HEK293T (cell line): Measurements from ENCODE around the gene MRPS34.

Experiments used
- CTCF ChIA-PET: fragments of 350-600 bp; formaldehyde crosslinking; extraction: SDS; loops from one replicate; lab custom pipeline; 2021; ENCODE audit warnings: antibody characterized with exemption, inconsistent platforms; lab: Yijun Ruan, JAX
- POLR2A ChIA-PET: fragments of 350-600 bp; formaldehyde crosslinking; extraction: SDS; loops from one replicate; lab custom pipeline; 2020; ENCODE audit warnings: antibody characterized with exemption, inconsistent platforms; lab: Yijun Ruan, JAX
- DNase-seq: peaks from one replicate; pipeline ENCODE4 v3.0.0; 2012; ENCODE audit warnings: mixed read lengths; ENCODE audit errors: extremely low spot score
- ARNT ChIP-seq: fragments of 450-650 bp; IDR thresholded peaks from 2 replicates; pipeline ENCODE4 v1.6.1; 2017; ENCODE audit warnings: mild to moderate bottlenecking
- BHLHE40 ChIP-seq: fragments of 450-650 bp; IDR thresholded peaks from 2 replicates; pipeline ENCODE4 v1.6.1; 2016; ENCODE audit warnings: mild to moderate bottlenecking, moderate library complexity, borderline replicate concordance
- CTBP1 ChIP-seq: fragments of 450-650 bp; IDR thresholded peaks from 2 replicates; pipeline ENCODE4 v1.6.1; 2016; ENCODE audit warnings: borderline replicate concordance
- ELF4 ChIP-seq: fragments of 450-650 bp; IDR thresholded peaks from 2 replicates; pipeline ENCODE4 v1.6.1; 2017; ENCODE audit warnings: antibody characterized with exemption
- FOXA1 ChIP-seq: fragments of 450-650 bp; IDR thresholded peaks from 2 replicates; pipeline ENCODE4 v1.6.1; 2016; ENCODE audit warnings: mild to moderate bottlenecking
- FOXK2 ChIP-seq: fragments of 450-650 bp; IDR thresholded peaks from 2 replicates; pipeline ENCODE4 v1.6.1; 2016; ENCODE audit warnings: mild to moderate bottlenecking
- FOXM1 ChIP-seq: fragments of 450-650 bp; IDR thresholded peaks from 2 replicates; pipeline ENCODE4 v1.6.1; 2017; ENCODE audit warnings: mild to moderate bottlenecking, borderline replicate concordance
- HDGF ChIP-seq: fragments of 450-650 bp; IDR thresholded peaks from 2 replicates; pipeline ENCODE4 v1.6.1; 2017; ENCODE audit warnings: antibody characterized with exemption, borderline replicate concordance
- L3MBTL2 ChIP-seq: fragments of 450-650 bp; conservative IDR thresholded peaks from 2 replicates; pipeline ENCODE4 v1.6.1; 2016; ENCODE audit warnings: mild to moderate bottlenecking
- LEF1 ChIP-seq: fragments of 450-650 bp; IDR thresholded peaks from 2 replicates; pipeline ENCODE4 v1.6.1; 2017; ENCODE audit warnings: mild to moderate bottlenecking, borderline replicate concordance
- NFRKB ChIP-seq: fragments of 450-650 bp; IDR thresholded peaks from 2 replicates; pipeline ENCODE4 v1.6.1; 2016; ENCODE audit warnings: mild to moderate bottlenecking, moderate library complexity
- PKNOX1 ChIP-seq: fragments of 450-650 bp; IDR thresholded peaks from 2 replicates; pipeline ENCODE4 v1.6.1; 2016
- SP1 ChIP-seq: fragments of 450-650 bp; IDR thresholded peaks from 2 replicates; pipeline ENCODE4 v1.6.1; 2017
- SUZ12 ChIP-seq: fragments of 450-650 bp; IDR thresholded peaks from 2 replicates; pipeline ENCODE4 v1.6.1; 2016; ENCODE audit warnings: mild to moderate bottlenecking
- TARDBP ChIP-seq: fragments of 450-650 bp; IDR thresholded peaks from 2 replicates; pipeline ENCODE4 v1.6.1; 2016
- ZNF384 ChIP-seq: fragments of 450-650 bp; IDR thresholded peaks from 2 replicates; pipeline ENCODE4 v1.6.1; 2016

MRPS34 gene

GRCh38 chr16:1782408-1783264 is 9.7 kb upstream of the MRPS34 start, which contains the start of the genes NUBP2 and SPSB3:
Gene NUBP2, plus strand, starts transcription at chr16:1782960. Its CDS starts 61 bp downstream, at chr16:1783021.
Gene SPSB3, minus strand, starts transcription at chr16:1782571. Its CDS starts 1,088 bp downstream, at chr16:1781483.
- CTCF ChIA-PET, result interaction anchor here (0.5 to 1.0 kb wide), 4 partner anchors 8 to 77 kb away, joined by 3 to 5 read pairs (median 4); partner anchors contain the start of genes EME2, MAPK8IP3 and MRPS34
- peak; percentile 94 for DNase-seq
- TF ChIP-seq CTBP1, result no peak
- peak; percentile 80 for TF ChIP-seq LEF1
- TF ChIP-seq SP1, result no peak
- no peak for TF ChIP-seq NFRKB
- TF ChIP-seq PKNOX1, result peak; percentile 100
- no peak for TF ChIP-seq L3MBTL2
- TF ChIP-seq ELF4, result no peak
- TF ChIP-seq FOXM1, result no peak
- TF ChIP-seq ZNF384, result no peak
- no peak for TF ChIP-seq FOXA1
- no peak for TF ChIP-seq BHLHE40
- no peak for TF ChIP-seq TARDBP
- 0 out of 2 replicates have a peak, but pooled peaks have one; percentile 28 for TF ChIP-seq ARNT
- TF ChIP-seq SUZ12, result no peak
- TF ChIP-seq FOXK2, result no peak
- no peak for TF ChIP-seq HDGF
- POLR2A ChIA-PET, result interaction anchor here (0.6 to 3.3 kb wide), 26 partner anchors 10 to 362 kb away, joined by 3 to 71 read pairs (median 5); partner anchors contain the start of genes CRAMP1, EME2, FAHD1 and HAGH

- CTCF ChIA-PET, result interaction anchor here (1.0 kb wide), 1 partner anchor 76 kb away, joined by 3 read pairs; the partner anchor contains the start of gene MAPK8IP3
- POLR2A ChIA-PET, result interaction anchor here (0.8 to 3.3 kb wide), 13 partner anchors 9 to 183 kb away, joined by 3 to 71 read pairs (median 7); partner anchors contain the start of genes CRAMP1, EME2, FAHD1 and HAGH
- TF ChIP-seq LEF1 (0 out of 2 replicates have a peak, but pooled peaks have one; percentile 50), ELF4 (no peak), FOXA1 (no peak), L3MBTL2 (peak; percentile 72; the same call in 1 of the 2 replicates), PKNOX1 (no peak)
- DNase-seq, result no peak
Measured at GRCh38 chr16:1781758-1782407, 8.9 kb upstream of the MRPS34 start.

- POLR2A ChIA-PET, result interaction anchor here (2.3 to 3.3 kb wide), 2 partner anchors 9 to 75 kb away, joined by 11 to 71 read pairs; partner anchors contain the start of genes EME2, MAPK8IP3, MRPS34 and NME3
- no peak for TF ChIP-seq FOXA1
- no peak for TF ChIP-seq BHLHE40
- no peak for TF ChIP-seq FOXK2
- no peak for TF ChIP-seq ARNT
- no peak for TF ChIP-seq SP1
- no peak for TF ChIP-seq HDGF
- no peak for TF ChIP-seq FOXM1
- no peak for TF ChIP-seq LEF1
- TF ChIP-seq ZNF384, result no peak
- TF ChIP-seq TARDBP, result no peak
- TF ChIP-seq L3MBTL2, result no peak
- CTCF ChIA-PET, result no interaction called here
- DNase-seq, result no peak
Measured at GRCh38 chr16:1781254-1781653, 8.3 kb upstream of the MRPS34 start.

GRCh38 chr16:1780677-1781072 is 7.7 kb upstream of the MRPS34 start:
- TF ChIP-seq PKNOX1 (no peak), HDGF (no peak), FOXA1 (no peak), TARDBP (no peak), CTBP1 (no peak), ELF4 (no peak), L3MBTL2 (no peak), ZNF384 (no peak)
- no peak for DNase-seq
- ChIA-PET POLR2A (interaction anchor here (1.5 to 3.3 kb wide), 3 partner anchors 8 to 75 kb away, joined by 3 to 71 read pairs (median 11); partner anchors contain the start of genes EME2, MAPK8IP3, MRPS34 and NME3), CTCF (no interaction called here)

GRCh38 chr16:1779741-1780676 is 7.1 kb upstream of the MRPS34 start:
- ChIA-PET CTCF (no interaction called here), POLR2A (interaction anchor here (1.5 to 3.3 kb wide), 2 partner anchors 8 to 13 kb away, joined by 3 to 71 read pairs; partner anchors contain the start of genes EME2, MRPS34 and NME3)
- TF ChIP-seq HDGF (no peak), TARDBP (no peak), FOXM1 (no peak), FOXK2 (no peak)
- no peak for DNase-seq
